Immature natural killer cell (primary cell): ENCODE measurements around the gene NSA2. TPM values are rescaled to one million over a fixed set of nuclear protein-coding genes. Genes with fewer than 3 reads are reported as not detected.

Experiments used
- polyA plus RNA-seq, 3 donors: library from polyadenylated mRNA; unstranded; fragments of 300-500 nt; fragmentation: Illumina TruSeq; gene quantifications; one replicate each; pipeline ENCODE4 v1.2.3, GENCODE V29; 2021

The NSA2 gene
- polyA plus RNA-seq, 3 donors from 2014 or later, result 23.8 to 55.2 (median 39.1) TPM

Other genes starting within 250 kb of the NSA2 start
- 10 to 100 TPM in 2 of 3 donors, 1 to 10 TPM in 1; 5.4 to 17.2 (median 12.7) TPM for gene ENC1, start 126.5 kb upstream of the NSA2 start, polyA plus RNA-seq
- gene HEXB, start 82.0 kb upstream of the NSA2 start, polyA plus RNA-seq, result 100 to 1,000 TPM; 122 to 199 (median 128) TPM
- 10 to 100 TPM in 1 of 3 donors, 1 to 10 TPM in 2; 7.4 to 13.6 (median 7.5) TPM for gene GFM2, start 132 bp upstream of the NSA2 start, polyA plus RNA-seq
- gene FAM169A, start 99.1 kb downstream of the NSA2 start, polyA plus RNA-seq, result 10 to 100 TPM in 1 of 3 donors, 1 to 10 TPM in 2; 2.2 to 13.8 (median 6.8) TPM